Fibroblast of skin of right biceps (primary cell): ENCODE data around the gene KRT78.
"Not testable (repeated sequence)": the region's sequence is repeated elsewhere in the genome, so short reads cannot be mapped to it uniquely, and the experiment has no call there.

Source experiments
- DNase-seq: peaks from one replicate; pipeline ENCODE4 v3.0.0-alpha.2; 2013

Gene KRT78

GRCh38 chr12:52871291-52872039 lies 22.7 kb upstream of the KRT78 start:
- peak; percentile 93 for DNase-seq

GRCh38 chr12:52870361-52871290 lies 21.8 kb upstream of the KRT78 start:
- peak; percentile 59 for DNase-seq

DNA sequence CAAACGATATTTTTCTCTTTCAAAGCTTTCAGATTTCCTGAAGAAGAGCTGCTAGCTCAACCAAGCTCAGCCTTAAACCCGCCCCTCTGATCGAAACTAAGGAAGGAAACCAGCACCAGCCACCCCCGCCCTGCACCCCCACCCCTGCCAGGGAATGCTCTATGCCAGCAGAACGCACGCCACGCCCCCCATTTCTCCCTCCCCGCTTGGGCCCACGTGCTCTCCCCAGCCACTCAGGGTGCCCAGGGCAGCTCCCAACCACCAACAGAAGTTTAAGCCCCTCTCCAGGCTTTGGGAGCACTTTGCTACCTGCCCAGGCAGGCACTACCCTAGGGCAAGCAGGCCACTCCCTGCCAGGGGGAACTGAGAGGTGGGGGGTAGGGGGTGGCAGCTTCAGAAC lies 18.8 kb upstream of the KRT78 start:
- no peak for DNase-seq

DNA sequence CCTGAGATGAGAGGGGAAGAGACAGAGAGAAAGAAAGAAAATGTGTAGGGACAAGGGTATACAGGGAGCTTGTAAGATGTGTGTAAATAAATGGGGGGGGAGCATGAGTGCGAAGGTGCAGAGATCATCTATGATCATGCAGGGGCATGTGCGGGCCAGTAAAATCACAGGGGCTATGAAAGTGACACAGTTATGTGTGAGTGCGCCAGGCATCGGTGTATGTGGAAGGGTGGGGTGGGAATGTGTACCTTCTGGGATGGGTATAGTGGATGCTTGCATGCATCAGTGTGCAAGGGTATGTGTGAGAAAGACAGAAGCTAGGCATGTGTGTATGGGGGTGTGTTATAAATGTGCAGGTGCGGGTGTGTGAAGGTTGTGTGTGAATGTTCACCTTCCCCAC lies 18.4 kb upstream of the KRT78 start:
- DNase-seq = no peak

DNA sequence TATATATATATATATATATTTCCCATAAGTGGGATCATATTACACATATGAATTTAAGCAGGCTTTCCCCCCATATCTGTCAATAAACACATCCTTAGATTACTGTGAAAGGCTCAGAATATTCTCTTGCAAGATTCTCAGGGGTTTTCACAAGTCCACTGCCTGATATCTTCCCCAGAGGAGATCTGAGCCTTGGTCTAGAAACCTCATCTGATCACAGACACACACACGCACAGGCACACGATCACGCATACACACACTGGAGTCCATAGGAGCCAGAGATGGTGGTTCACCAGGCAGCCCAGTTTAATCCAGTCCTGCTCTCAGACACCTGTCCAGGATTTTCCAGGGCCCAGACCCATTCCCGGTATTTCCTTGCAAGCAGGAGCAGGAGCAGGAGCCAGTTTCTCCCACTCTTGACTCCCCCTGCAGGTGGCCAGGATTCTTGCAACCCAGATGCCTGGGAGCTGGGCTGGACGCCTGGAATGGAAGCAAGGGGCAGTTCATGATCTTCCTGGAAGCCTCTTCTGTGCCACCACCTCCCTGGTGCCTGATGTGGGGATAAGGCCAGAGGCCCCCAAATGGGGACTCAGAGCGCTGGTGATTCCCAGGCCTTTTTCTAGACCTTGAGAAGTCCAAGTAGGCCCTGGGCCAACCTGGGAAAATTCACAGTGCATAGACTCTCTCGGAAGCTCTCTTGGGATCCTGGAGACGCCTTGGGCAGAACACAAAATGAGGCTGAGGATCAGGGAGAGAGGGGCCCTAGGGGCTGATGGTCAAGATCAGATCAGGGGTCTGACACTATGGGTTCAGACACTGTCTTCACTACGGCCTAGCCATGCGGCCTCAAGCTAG lies 16.5 kb upstream of the KRT78 start:
- DNase-seq = peak; percentile 64

DNA sequence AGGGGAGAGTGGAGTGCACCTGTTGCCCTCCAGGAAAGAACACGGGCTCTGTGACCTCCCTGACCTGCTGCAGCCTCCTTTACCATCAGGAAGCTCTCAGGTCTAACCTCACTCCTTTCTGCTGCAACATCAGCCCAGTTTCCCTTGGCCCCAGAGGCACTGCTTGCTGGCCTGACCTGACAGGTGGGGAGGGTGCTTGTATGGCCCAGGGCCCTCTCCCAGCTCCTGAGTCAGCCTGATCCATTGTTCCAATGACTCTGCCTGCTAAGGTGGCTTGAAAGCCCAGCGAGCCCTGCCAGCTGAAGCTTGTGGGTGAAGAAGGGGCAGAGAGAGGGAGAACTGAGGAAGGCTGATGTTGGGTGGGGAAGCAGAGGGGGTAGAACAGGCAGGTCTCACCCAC lies 13.2 kb upstream of the KRT78 start:
- DNase-seq = no peak

- no peak for DNase-seq
Observed at GRCh38 chr12:52861511-52861910, 12.7 kb upstream of the KRT78 start.

DNA sequence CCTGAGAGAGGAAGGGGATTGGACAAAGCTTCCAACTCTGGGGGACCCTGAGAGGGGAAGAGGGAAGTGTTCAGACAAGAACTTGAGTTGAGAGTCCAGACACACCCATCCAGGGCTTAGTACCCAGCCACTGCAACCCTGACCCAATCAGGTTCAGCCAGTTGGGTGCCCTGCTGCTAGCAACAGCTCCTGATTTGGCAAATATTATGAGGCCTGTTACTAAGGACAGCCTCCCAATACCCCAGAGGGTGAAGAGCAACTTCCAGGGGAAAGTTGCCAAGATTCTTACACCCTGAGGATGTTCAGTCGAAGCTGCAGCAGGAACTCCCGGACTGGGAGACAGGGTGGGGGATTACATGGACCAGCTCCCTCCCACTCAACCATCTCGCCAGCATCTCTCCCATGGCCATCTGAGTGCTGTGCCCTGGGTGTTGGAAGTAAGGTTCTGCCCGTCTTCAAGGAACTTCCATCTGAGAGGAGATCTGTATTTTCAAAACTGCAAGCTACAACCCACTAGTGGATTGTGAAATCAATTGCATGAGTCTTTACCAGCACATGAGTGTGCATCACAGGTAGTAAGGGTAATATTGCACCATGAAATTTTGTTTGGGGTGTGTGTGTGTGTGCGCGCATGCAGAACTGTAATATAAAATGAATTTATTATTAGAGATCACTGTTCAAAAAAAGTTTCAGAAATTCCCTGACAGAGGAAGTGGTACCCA lies 11.5 kb upstream of the KRT78 start:
- DNase-seq = peak; percentile 48

DNA sequence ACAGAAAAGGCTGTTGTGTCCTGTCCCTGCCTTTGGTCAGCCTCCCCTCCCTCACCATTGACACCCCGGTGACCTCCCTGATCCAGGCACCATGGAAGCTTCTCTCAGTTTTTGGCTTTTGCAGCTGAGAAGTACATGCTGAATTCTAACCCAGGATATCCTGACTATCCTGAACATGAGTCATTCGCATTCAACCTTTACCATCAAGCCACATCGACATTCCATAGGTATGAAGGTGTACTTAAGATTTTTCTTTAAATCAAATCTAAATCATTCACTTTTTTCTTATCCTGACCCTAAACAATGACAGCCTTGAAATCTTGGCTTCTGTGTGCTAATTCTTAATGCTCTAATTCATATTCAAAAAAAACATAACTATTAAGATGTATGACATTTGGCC lies 8.7 kb upstream of the KRT78 start:
- DNase-seq = no peak

DNA sequence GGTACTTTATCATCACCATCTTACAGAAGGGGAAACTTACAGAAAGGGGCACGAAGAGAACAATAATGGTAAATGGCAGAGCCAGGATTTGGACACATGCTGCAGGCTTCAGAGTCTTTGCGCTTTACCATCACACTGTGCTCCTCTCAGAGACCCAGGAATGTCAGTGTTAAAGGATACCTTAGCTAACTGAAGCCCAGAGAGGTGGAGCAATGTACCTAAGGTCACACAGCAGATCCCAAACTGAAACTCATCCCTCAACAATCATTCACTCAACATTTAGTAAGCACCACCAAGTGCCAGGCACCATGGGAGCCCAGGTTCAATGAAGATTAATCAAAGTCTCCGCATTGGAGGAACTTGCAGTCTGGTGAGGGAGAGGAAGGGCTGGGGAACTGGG lies 8.0 kb upstream of the KRT78 start:
- no peak for DNase-seq

DNA sequence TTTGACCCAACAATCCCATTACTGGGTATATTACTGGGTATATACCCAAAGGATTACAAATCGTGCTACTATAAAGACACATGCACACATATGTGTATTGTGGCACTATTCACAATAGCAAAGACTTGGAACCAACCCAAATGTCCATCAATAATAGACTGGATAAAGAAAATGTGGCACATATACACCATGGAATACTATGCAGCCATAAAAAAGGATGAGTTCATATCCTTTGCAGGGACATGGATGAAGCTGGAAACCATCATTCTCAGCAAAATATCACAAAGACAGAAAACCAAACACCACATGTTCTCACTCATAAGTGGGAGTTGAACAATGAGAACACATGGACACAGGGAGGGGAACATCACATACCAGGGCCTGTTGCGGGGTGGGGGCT lies 7.3 kb upstream of the KRT78 start:
- not testable (repeated sequence) for DNase-seq

DNA sequence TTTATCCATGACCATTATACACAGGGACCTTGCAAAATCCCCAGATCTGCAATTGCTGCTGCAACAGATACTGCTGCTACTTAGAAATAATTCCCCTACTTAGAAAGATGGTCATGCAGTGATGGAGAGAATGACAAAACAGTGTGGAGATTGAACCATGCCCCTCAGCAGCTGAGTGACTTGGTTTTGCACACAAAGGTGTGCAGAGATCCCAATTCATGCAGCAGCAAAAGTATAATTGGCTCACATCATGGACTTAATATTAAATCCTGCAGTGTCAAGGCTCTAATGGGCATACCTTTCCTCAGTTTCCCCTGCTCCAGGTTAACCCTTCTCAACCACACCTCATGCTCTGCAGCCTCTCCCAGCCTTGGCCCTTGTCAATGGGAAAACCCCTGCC lies 3.0 kb upstream of the KRT78 start:
- DNase-seq = no peak

GRCh38 chr12:52850681-52851080 lies 1.9 kb upstream of the KRT78 start:
- no peak for DNase-seq

- DNase-seq = no peak
Observed at GRCh38 chr12:52849511-52849910, 717 bp upstream of the KRT78 start.

- no peak for DNase-seq
Observed at GRCh38 chr12:52847335-52848102, 1.3 kb downstream of the KRT78 start.

DNA sequence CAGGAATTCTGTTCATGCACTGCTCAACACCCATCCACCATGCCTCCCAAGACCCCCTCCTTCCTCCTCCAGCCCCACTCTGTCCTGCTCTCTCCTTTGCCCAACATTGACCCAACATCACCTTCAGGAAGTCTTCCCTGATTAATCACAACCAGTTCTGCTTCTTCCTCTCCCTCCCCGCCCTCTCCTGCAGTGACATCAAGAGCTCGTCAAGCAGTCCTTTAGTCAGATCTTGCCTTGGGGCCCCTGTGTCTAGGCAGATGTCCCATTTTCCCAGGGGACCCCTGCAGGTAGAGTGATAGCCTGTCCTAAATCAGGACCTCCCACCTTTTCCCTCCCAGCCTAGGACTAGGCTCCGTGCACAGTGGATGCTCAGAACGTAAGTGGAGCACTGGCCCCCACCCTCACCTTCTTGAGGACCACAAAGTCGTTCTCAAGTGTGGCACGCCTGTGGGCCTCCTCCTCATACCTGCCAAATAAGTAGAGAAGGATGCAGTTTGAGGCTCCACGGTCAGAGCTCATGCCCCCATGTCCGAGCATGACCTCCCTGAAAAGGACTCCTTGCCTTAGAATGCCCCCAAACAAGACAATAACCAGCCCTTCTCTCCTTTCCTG lies 2.3 kb downstream of the KRT78 start:
- no peak for DNase-seq

GRCh38 chr12:52845946-52846345 lies 2.8 kb downstream of the KRT78 start:
- DNase-seq = no peak

GRCh38 chr12:52844386-52844785 lies 4.4 kb downstream of the KRT78 start:
- no peak for DNase-seq

DNA sequence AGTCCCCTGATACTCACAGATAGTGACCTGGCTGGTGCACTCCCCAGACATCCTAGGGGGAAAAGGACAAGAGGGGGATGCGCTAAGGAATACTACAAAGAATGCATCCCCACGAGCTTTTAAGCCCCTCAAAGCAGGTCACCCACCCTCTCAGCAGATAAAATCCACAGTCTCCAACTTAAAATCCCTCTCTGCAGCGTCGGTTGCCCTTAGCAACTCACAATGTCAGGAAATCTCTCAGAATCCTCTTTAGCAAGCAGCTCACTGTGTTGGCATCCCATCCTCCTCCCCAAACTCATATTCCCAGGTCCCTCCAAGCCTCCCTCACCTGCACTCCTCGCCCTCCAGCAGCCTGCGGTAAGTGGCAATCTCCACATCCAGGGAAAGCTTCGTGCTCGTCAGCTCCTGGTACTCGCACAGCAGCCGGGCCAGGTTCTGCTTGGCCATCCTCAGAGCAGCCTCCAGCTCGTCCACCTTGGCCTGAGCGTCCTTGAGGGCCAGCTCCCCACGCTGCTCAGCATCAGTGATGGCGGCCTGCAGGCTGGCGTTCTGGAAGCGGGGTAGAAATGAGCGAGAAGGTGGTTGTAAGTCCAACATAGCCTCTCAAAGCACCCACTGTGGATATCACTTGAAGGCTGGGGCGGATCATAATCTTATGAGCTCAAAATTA lies 9.2 kb downstream of the KRT78 start:
- no peak for DNase-seq

DNA sequence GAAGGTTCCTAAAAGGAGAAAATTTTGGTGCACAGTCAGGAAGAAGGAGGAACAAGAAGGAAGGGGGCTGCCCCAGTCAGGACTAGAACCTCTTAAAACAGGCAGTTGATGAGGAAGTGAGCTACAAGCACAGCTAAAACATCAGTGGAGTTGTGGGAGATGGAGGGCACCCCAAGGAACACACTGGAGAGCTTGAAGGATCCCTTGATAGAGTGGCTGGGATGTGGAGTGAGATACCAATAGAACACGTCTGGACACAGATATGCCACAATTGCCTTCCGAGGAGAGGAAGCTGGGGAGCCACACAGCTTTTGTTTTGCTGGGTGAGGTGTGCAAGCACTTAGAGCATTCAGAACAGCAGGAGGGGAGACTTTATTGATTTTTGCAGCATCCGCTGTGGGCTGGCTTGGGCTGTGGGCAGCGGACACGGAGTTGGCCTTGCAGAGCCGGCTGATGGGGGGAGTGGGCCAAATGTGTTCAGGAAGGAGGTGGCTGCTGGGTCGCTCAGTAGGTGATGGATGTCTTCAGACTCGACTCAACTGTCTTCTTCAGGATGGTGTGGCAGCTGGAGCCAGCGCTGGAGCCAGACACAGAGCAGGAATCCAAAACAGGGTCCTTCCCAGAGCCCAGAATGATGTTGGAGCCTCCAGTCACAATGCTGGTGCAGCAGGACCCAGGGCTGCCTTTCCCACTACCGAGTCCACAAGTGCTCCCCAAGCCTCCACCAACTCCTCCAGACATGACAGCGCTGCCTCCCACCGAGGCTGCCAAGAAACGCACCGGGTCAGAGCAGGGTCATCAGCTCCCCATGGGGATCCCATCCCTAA lies 10.0 kb downstream of the KRT78 start:
- no peak for DNase-seq
